ENCODE measurements around the gene GFPT2. TPM values are rescaled to one million over a fixed set of nuclear protein-coding genes. Genes with fewer than 3 reads are reported as not detected.

Gene GFPT2
- total and polyA plus RNA-seq, 9 donors = 18.5 to 135 (median 41.5) TPM

- TF ChIP-seq CTCF (IDR thresholded peaks at IDR 0.05) = no peak
- no peak for DNase-seq
- no peak overlapping the region for H3K27ac ChIP-seq
- WGBS, 3 donors = 93 to 99% (median 95%) methylated on average over 1 of the region's 1 CpG
- H3K9me3 ChIP-seq = peaks cover 0 to 19% of the 10 kb centered on the region in 2 donors
- H3K4me3 ChIP-seq = no peak overlapping the region
- no peaks in the 10 kb centered on the region for H3K27me3 ChIP-seq
- no peaks in the 10 kb centered on the region for H3K36me3 ChIP-seq
- intact Hi-C loops (cut with DNase I) = no loop called here
- no peaks in the 10 kb centered on the region for H3K4me1 ChIP-seq (ENCODE audit: insufficient read depth)
These were observed 78.4 kb downstream of the GFPT2 start for GRCh38 chr5:180274695-180275094.

- Histone ChIP-seq H3K27ac (no peak overlapping the region), H3K9me3 (peaks cover 0 to 33% of the 10 kb centered on the region in 2 donors), H3K4me3 (no peak overlapping the region), H3K36me3 (no peaks in the 10 kb centered on the region), H3K4me1 (ENCODE audit: insufficient read depth) (no peaks in the 10 kb centered on the region), H3K27me3 (no peaks in the 10 kb centered on the region)
- WGBS, 3 donors = 87 to 97% (median 88%) methylated on average over 7 of the region's 7 CpGs
- intact Hi-C loops (cut with DNase I) = no loop called here
- no peak for DNase-seq
- TF ChIP-seq CTCF (IDR thresholded peaks at IDR 0.05) (no peak), EP300 (IDR thresholded peaks at IDR 0.05) (no peak), POLR2A (IDR thresholded peaks at IDR 0.05) (no peak)
These were observed 81.9 kb downstream of the GFPT2 start for GRCh38 chr5:180271221-180271620.

GRCh38 chr5:180259260-180259611 lies 93.9 kb downstream of the GFPT2 start:
- H3K36me3 ChIP-seq = no peaks in the 10 kb centered on the region
- peaks cover 16 to 68% of the 10 kb centered on the region in 2 donors for H3K9me3 ChIP-seq
- DNase-seq = no peak
- intact Hi-C loops (cut with DNase I) = no loop called here
- no peaks in the 10 kb centered on the region for H3K4me1 ChIP-seq (ENCODE audit: insufficient read depth)
- 61 to 98% (median 74%) methylated on average over 3 of the region's 3 CpGs for WGBS, 3 donors
- TF ChIP-seq POLR2A (IDR thresholded peaks at IDR 0.05) (no peak), EP300 (IDR thresholded peaks at IDR 0.05) (no peak), CTCF (IDR thresholded peaks at IDR 0.05) (no peak)
- no peaks in the 10 kb centered on the region for H3K27me3 ChIP-seq
- no peak overlapping the region for H3K27ac ChIP-seq
- no peak overlapping the region for H3K4me3 ChIP-seq

- Histone ChIP-seq H3K27me3 (no peaks in the 10 kb centered on the region), H3K36me3 (no peaks in the 10 kb centered on the region), H3K4me1 (ENCODE audit: insufficient read depth) (no peaks in the 10 kb centered on the region), H3K27ac (no peak overlapping the region), H3K4me3 (no peak overlapping the region), H3K9me3 (peaks cover 22 to 70% of the 10 kb centered on the region in 2 donors)
- DNase-seq = no peak
- intact Hi-C loops (cut with DNase I) = no loop called here
- no peak for TF ChIP-seq CTCF (IDR thresholded peaks at IDR 0.05)
- TF ChIP-seq EP300 (IDR thresholded peaks at IDR 0.05) = no peak
- TF ChIP-seq POLR2A (IDR thresholded peaks at IDR 0.05) = no peak
- WGBS, 3 donors = 94 to 96% (median 96%) methylated on average over 24 of the region's 24 CpGs
These were observed 99.9 kb downstream of the GFPT2 start for GRCh38 chr5:180253036-180253824.
